Calu3 (cell line): ENCODE data around the gene RETREG1. TPM values are rescaled to one million over a fixed set of nuclear protein-coding genes. Genes with fewer than 3 reads are reported as not detected.

Source experiments
- BruUV-seq: library from RNA; stranded (reverse); fragments of 400-500 nt; replicated peaks from 2 replicates; lab custom pipeline; 2021; lab: Mats Ljungman, UMichigan
- CTCF ChIA-PET: fragments of 300-600 bp; sonication (Branson Sonifier 250); formaldehyde crosslinking; loops from one replicate; lab custom pipeline; 2022; ENCODE audit warnings: antibody characterized with exemption; lab: Charles Lee
- DNase-seq: peaks from one replicate; pipeline ENCODE4 v3.0.0; 2022
- H3K27ac Mint-ChIP-seq: one replicate; pipeline ENCODE4 v1.8.0; 2022; ENCODE audit warnings: mixed read lengths; ENCODE audit not compliant: unreplicated experiment
- H3K27me3 Mint-ChIP-seq: one replicate; pipeline ENCODE4 v1.8.0; 2022; ENCODE audit warnings: mixed read lengths; ENCODE audit not compliant: unreplicated experiment
- H3K36me3 Mint-ChIP-seq: one replicate; pipeline ENCODE4 v1.8.0; 2022; ENCODE audit warnings: mild to moderate bottlenecking, moderate library complexity, mixed read lengths; ENCODE audit not compliant: insufficient read depth, unreplicated experiment
- H3K4me1 Mint-ChIP-seq: one replicate; pipeline ENCODE4 v1.8.0; 2022; ENCODE audit warnings: mild to moderate bottlenecking, low read depth, mixed read lengths; ENCODE audit not compliant: unreplicated experiment
- H3K4me3 Mint-ChIP-seq: one replicate; pipeline ENCODE4 v1.8.0; 2022; ENCODE audit warnings: mild to moderate bottlenecking, low read depth, moderate library complexity, mixed read lengths; ENCODE audit not compliant: unreplicated experiment
- H3K9me3 Mint-ChIP-seq: one replicate; pipeline ENCODE4 v1.8.0; 2022; ENCODE audit warnings: low read depth, mixed read lengths; ENCODE audit not compliant: unreplicated experiment
- CTCF ChIP-seq: fragments of 200-600 bp; IDR thresholded peaks from one replicate; pipeline ENCODE4 v1.8.0; 2022; ENCODE audit warnings: antibody characterized with exemption; ENCODE audit not compliant: unreplicated experiment
- intact Hi-C: fragments of 100-400 bp; cut with micrococcal nuclease; formaldehyde crosslinking; loops from one replicate; pipeline ENCODE4 v1.10.0; 2022; ENCODE audit not compliant: unreplicated experiment
- total RNA-seq: library from RNA; stranded (reverse); gene quantifications from 2 replicates; pipeline ENCODE4 v1.2.3, GENCODE V29; 2022

The RETREG1 gene
- total RNA-seq, 1 experiment from 2014 or later = 12.0 TPM

DNA sequence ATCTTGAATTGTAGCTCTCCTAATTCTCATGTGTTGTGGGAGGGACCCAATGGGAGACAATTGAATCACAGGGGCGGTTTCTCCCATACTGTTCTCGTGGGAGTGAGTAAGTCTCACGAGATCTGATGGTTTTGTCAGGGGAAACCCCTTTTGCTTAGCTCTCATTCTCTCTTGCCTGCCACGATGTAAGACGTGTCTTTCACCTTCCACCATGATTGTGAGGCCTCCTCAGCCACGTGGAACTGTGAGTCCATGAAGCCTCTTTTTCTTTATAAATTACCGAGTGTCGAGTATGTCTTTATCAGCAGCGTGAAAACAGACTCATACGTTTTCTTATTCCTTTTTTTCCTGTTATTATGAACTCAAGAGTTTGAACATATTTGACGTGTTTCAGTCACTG is 39.1 kb downstream of the RETREG1 start:
- TF ChIP-seq CTCF = no peak
- H3K36me3 Mint-ChIP-seq = no peaks in the 10 kb centered on the region
- intact Hi-C loops = no loop called here
- CTCF ChIA-PET = no interaction called here
- H3K4me1 Mint-ChIP-seq = no peaks in the 10 kb centered on the region
- BruUV-seq = no TSS peak
- H3K4me3 Mint-ChIP-seq = no peak overlapping the region
- H3K27ac Mint-ChIP-seq = no peak overlapping the region
- no peaks in the 10 kb centered on the region for H3K9me3 Mint-ChIP-seq
- DNase-seq = no peak
- H3K27me3 Mint-ChIP-seq = peaks cover 34% of the 10 kb centered on the region

GRCh38 chr5:16574789-16575721 is 41.7 kb downstream of the RETREG1 start:
- no peaks in the 10 kb centered on the region for H3K9me3 Mint-ChIP-seq
- H3K36me3 Mint-ChIP-seq = no peaks in the 10 kb centered on the region
- no peaks in the 10 kb centered on the region for H3K4me1 Mint-ChIP-seq
- CTCF ChIA-PET = no interaction called here
- no peak for TF ChIP-seq CTCF
- H3K27ac Mint-ChIP-seq = no peak overlapping the region
- intact Hi-C loops = no loop called here
- no peak overlapping the region for H3K4me3 Mint-ChIP-seq
- no peak for DNase-seq
- H3K27me3 Mint-ChIP-seq = peaks cover 25% of the 10 kb centered on the region
- BruUV-seq = no TSS peak

GRCh38 chr5:16573401-16573800 is 43.4 kb downstream of the RETREG1 start:
- DNase-seq = no peak
- Mint-ChIP-seq H3K36me3 (no peaks in the 10 kb centered on the region), H3K27ac (no peak overlapping the region), H3K4me1 (no peaks in the 10 kb centered on the region), H3K27me3 (peaks cover 12% of the 10 kb centered on the region), H3K9me3 (no peaks in the 10 kb centered on the region), H3K4me3 (no peak overlapping the region)
- CTCF ChIA-PET = interaction anchor here (0.6 kb wide), 1 partner anchor 1236 kb away, joined by 5 read pairs; no protein-coding TSS in a partner anchor
- BruUV-seq = no TSS peak
- TF ChIP-seq CTCF = no peak
- intact Hi-C loops = no loop called here

GRCh38 chr5:16572289-16573015 is 44.3 kb downstream of the RETREG1 start:
- Mint-ChIP-seq H3K27ac (no peak overlapping the region), H3K9me3 (no peaks in the 10 kb centered on the region)
- CTCF ChIA-PET = no interaction called here

More at GRCh38 chr5:16572289-16573015, 44.3 kb downstream of the RETREG1 start:
- peaks cover 5% of the 10 kb centered on the region for H3K27me3 Mint-ChIP-seq
- BruUV-seq = no TSS peak
- H3K4me1 Mint-ChIP-seq = no peaks in the 10 kb centered on the region
- intact Hi-C loops = no loop called here
- no peak for DNase-seq
- no peak overlapping the region for H3K4me3 Mint-ChIP-seq
- no peak for TF ChIP-seq CTCF
- H3K36me3 Mint-ChIP-seq = no peaks in the 10 kb centered on the region
